Measurements from ENCODE around the gene STIMATE.

DNA sequence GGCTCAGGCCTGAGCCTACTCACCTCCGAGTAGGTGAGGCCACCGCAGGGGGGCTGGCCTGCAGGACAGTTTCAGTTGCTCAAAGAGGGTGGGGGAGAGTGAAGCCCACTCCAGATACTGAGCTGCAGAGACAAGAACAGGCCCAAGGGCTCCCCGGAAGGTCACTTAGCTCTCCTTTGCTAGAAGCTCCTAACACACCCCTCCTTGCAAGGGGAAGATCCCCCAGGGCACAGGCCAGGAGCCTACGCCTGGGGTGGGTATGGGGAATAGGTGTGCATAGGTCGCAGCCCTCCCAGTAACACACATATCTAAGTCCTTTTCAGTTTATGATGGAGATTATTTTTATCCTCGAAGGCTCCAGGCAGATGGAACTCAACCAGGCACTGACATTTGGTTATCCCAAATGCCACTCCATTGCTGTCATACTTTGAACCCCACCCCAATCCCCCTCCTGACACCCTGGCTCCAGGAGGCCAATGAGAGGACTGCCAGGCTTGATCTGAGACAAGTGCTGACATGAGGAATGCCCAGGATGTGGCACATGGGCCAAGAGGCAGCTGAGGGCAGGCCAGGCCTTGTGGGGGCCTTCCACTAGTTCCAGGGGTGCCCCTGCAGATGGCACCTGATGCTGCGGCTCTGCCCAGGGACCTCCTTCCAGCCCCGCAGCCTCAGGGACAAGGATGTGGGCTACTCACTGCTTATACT lies 61.4 kb downstream of the STIMATE start:
- TF ChIP-seq EZH2 (IDR thresholded peaks at IDR 0.05) = no peak
- TF ChIP-seq, protein P1, sequence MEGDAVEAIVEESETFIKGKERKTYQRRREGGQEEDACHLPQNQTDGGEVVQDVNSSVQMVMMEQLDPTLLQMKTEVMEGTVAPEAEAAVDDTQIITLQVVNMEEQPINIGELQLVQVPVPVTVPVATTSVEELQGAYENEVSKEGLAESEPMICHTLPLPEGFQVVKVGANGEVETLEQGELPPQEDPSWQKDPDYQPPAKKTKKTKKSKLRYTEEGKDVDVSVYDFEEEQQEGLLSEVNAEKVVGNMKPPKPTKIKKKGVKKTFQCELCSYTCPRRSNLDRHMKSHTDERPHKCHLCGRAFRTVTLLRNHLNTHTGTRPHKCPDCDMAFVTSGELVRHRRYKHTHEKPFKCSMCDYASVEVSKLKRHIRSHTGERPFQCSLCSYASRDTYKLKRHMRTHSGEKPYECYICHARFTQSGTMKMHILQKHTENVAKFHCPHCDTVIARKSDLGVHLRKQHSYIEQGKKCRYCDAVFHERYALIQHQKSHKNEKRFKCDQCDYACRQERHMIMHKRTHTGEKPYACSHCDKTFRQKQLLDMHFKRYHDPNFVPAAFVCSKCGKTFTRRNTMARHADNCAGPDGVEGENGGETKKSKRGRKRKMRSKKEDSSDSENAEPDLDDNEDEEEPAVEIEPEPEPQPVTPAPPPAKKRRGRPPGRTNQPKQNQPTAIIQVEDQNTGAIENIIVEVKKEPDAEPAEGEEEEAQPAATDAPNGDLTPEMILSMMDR (IDR thresholded peaks at IDR 0.05) = no peak

Measured in neural progenitor cell (in vitro differentiated cells).